SK-N-SH (cell line): ENCODE data around the gene UGP2. TPM values are rescaled to one million over a fixed set of nuclear protein-coding genes. Genes with fewer than 3 reads are reported as not detected.
"Not testable (repeated sequence)": the region's sequence is repeated elsewhere in the genome, so short reads cannot be mapped to it uniquely, and the experiment has no call there.

Source experiments
- CTCF ChIA-PET: fragments of 300-600, 350-600 bp; formaldehyde crosslinking; extraction: SDS; loops from one replicate; lab custom pipeline; 2021; lab: Yijun Ruan, JAX
- POLR2A ChIA-PET: fragments of 350-600 bp; sonication (Branson Sonifier 250); formaldehyde crosslinking; extraction: SDS; loops from one replicate; lab custom pipeline; 2020; ENCODE audit warnings: antibody characterized with exemption, inconsistent platforms; lab: Yijun Ruan, JAX
- DNase-seq: peaks from one replicate; pipeline ENCODE4 v3.0.0; 2012
- H2AFZ ChIP-seq: fragments of 200-600 bp; sonication (generic); 2 replicates; pipeline ENCODE4 v1.8.1; 2016; ENCODE audit warnings: antibody characterized with exemption, mild to moderate bottlenecking, low read depth
- H3F3A ChIP-seq: fragments of 200-600 bp; sonication (generic); replicated peaks from 2 replicates; pipeline ENCODE3; 2016; ENCODE audit warnings: antibody characterized with exemption, mild to moderate bottlenecking; ENCODE audit not compliant: insufficient read depth
- H3K27ac ChIP-seq, 2 experiments: fragments of 200-500 bp in 1 of 2; fragments of 200-600 bp in 1 of 2; sonication (Bioruptor generic) in 1 of 2; sonication (generic), shearing (Covaris generic) in 1 of 2; 2 replicates each; pipeline versions ENCODE4 v1.5.1 to v1.6.1; 2014 to 2016; ENCODE audit warnings: low read depth in 2 of 2, inconsistent platforms in 1 of 2, low read length in 1 of 2, mild to moderate bottlenecking in 1 of 2, mixed read lengths in 1 of 2
- H3K27me3 ChIP-seq: fragments of 200-600 bp; sonication (generic), shearing (Covaris generic); 2 replicates; pipeline ENCODE4 v1.6.1; 2016; ENCODE audit warnings: mixed run types; ENCODE audit not compliant: insufficient read depth
- H3K36me3 ChIP-seq, 2 experiments: fragments of 200-500 bp in 1 of 2; fragments of 200-600 bp in 1 of 2; sonication (Bioruptor generic) in 1 of 2; sonication (generic) in 1 of 2; replicated peaks in 1 of 2; 2 replicates each; pipeline versions ENCODE3 to v1.5.1; 2014 to 2016; ENCODE audit warnings: low read length in 1 of 2, mild to moderate bottlenecking in 1 of 2; ENCODE audit not compliant: insufficient read depth in 2 of 2, control insufficient read depth in 1 of 2
- H3K4me1 ChIP-seq, 2 experiments: fragments of 200-500 bp in 1 of 2; fragments of 200-600 bp in 1 of 2; sonication (Bioruptor generic) in 1 of 2; sonication (generic), shearing (Covaris generic) in 1 of 2; 2 replicates each; pipeline versions ENCODE4 v1.5.1 to v1.6.1; 2014 to 2016; ENCODE audit warnings: low read depth in 1 of 2, low read length in 1 of 2, mixed run types in 1 of 2; ENCODE audit not compliant: insufficient read depth in 2 of 2, control insufficient read depth in 1 of 2
- H3K4me2 ChIP-seq: fragments of 200-600 bp; sonication (generic), shearing (Covaris generic); 2 replicates; pipeline ENCODE4 v1.6.1; 2017; ENCODE audit warnings: mixed run types
- H3K4me3 ChIP-seq, 2 experiments: fragments of 200-500 bp in 1 of 2; fragments of 200-600 bp in 1 of 2; sonication (Bioruptor generic) in 1 of 2; sonication (generic), shearing (Covaris generic) in 1 of 2; 2 replicates each; pipeline versions ENCODE4 v1.5.1 to v1.8.1; 2014 to 2016; ENCODE audit warnings: low read depth in 2 of 2, inconsistent platforms in 1 of 2, low read length in 1 of 2, mild to moderate bottlenecking in 1 of 2, mixed read lengths in 1 of 2, moderate library complexity in 1 of 2
- H3K79me2 ChIP-seq: fragments of 200-600 bp; sonication (generic); 2 replicates; pipeline ENCODE4 v1.8.1; 2017; ENCODE audit warnings: mild to moderate bottlenecking; ENCODE audit not compliant: insufficient read depth
- H3K9ac ChIP-seq: fragments of 200-600 bp; sonication (generic); 2 replicates; pipeline ENCODE4 v1.6.1; 2017; ENCODE audit warnings: mixed run types
- H3K9me2 ChIP-seq: fragments of 200-600 bp; sonication (generic); 2 replicates; pipeline ENCODE4 v1.6.1; 2017; ENCODE audit warnings: mixed run types
- H3K9me3 ChIP-seq: fragments of 200-600 bp; sonication (generic); 2 replicates; pipeline ENCODE4 v1.6.1; 2017; ENCODE audit warnings: mixed run types, mild to moderate bottlenecking, moderate library complexity
- H4K20me1 ChIP-seq: fragments of 200-600 bp; sonication (generic); 2 replicates; pipeline ENCODE4 v1.6.1; 2017; ENCODE audit warnings: mild to moderate bottlenecking, mixed run types; ENCODE audit not compliant: insufficient read depth
- CTCF ChIP-seq: fragments of 200-600 bp; sonication (generic); IDR thresholded peaks from 2 replicates; pipeline ENCODE4 v1.6.1; 2017; ENCODE audit warnings: antibody characterized with exemption, mild to moderate bottlenecking, moderate library complexity
- ELF1 ChIP-seq: IDR thresholded peaks from 2 replicates; pipeline ENCODE4 v1.4.0; 2012
- EP300 ChIP-seq, 2 experiments: IDR thresholded peaks; 2 replicates each; pipeline versions ENCODE4 v1.4.0 to v1.6.1; 2012; ENCODE audit warnings: borderline replicate concordance in 1 of 2, low read depth in 1 of 2, low read length in 1 of 2
- FOSL2 ChIP-seq: IDR thresholded peaks from 2 replicates; pipeline ENCODE4 v1.4.0; 2012; ENCODE audit warnings: low read depth, mild to moderate bottlenecking, moderate library complexity, borderline replicate concordance
- FOXJ3 ChIP-seq: sonication (generic); formaldehyde crosslinking; IDR thresholded peaks from 2 replicates; pipeline ENCODE4 v1.5.1; 2020; ENCODE audit warnings: mild to moderate bottlenecking, missing genetic modification reagents
- GABPA ChIP-seq: IDR thresholded peaks from 2 replicates; pipeline ENCODE4 v1.4.0; 2012; ENCODE audit warnings: low read depth, mild to moderate bottlenecking
- GATA2 ChIP-seq: sonication (generic); formaldehyde crosslinking; IDR thresholded peaks from 2 replicates; pipeline ENCODE4 v1.5.0; 2020; ENCODE audit warnings: mild to moderate bottlenecking, missing genetic modification reagents
- MXI1 ChIP-seq: IDR thresholded peaks from 2 replicates; pipeline ENCODE4 v1.6.1; 2012; ENCODE audit warnings: mild to moderate bottlenecking, low read depth, low read length, improper control_type of control experiment
- NFIC ChIP-seq: IDR thresholded peaks from 2 replicates; pipeline ENCODE4 v1.4.0; 2012; ENCODE audit warnings: borderline replicate concordance
- POLR2AphosphoS5 ChIP-seq: IDR thresholded peaks from 2 replicates; pipeline ENCODE4 v1.6.1; 2012; ENCODE audit warnings: low read depth, low read length
- RFX5 ChIP-seq: IDR thresholded peaks from 2 replicates; pipeline ENCODE4 v1.6.1; 2012; ENCODE audit warnings: mild to moderate bottlenecking, improper control_type of control experiment, low read length
- RXRA ChIP-seq: IDR thresholded peaks from 2 replicates; pipeline ENCODE4 v1.4.0; 2012; ENCODE audit warnings: low read depth, mild to moderate bottlenecking, borderline replicate concordance
- SIN3A ChIP-seq: IDR thresholded peaks from 2 replicates; pipeline ENCODE4 v1.6.1; 2012; ENCODE audit warnings: low read depth, mild to moderate bottlenecking, low read length, moderate library complexity, borderline replicate concordance
- USF1 ChIP-seq: IDR thresholded peaks from 2 replicates; pipeline ENCODE4 v1.4.0; 2012; ENCODE audit warnings: low read depth, borderline replicate concordance
- USF2 ChIP-seq: fragments of 150-350 bp; IDR thresholded peaks from 2 replicates; pipeline ENCODE4 v1.6.1; 2017; ENCODE audit warnings: antibody characterized with exemption, low read length, low read depth, borderline replicate concordance
- WGBS: methylation state at CpG from one replicate; pipeline ENCODE4 v1.1.6; 2017; ENCODE audit warnings: low lambda C conversion rate; 5-methylcytosine and 5-hydroxymethylcytosine counted together
- polyA plus RNA-seq, 3 experiments: library from polyadenylated mRNA; depleted of rRNA; stranded (reverse); fragments of >200 nt; gene quantifications; 2 replicates each; pipeline ENCODE4 v1.2.3, GENCODE V29; 2012

UGP2 gene
- polyA plus RNA-seq, 1 of the 3 experiments (the other 2 are of a cell fraction) = 30.1 TPM

GRCh38 chr2:63811063-63811462, 30.6 kb upstream of the UGP2 start:
- Histone ChIP-seq H3K4me1 (no peaks in the 10 kb centered on the region), H3K27me3 (no peaks in the 10 kb centered on the region), H3K4me2 (no peak overlapping the region), H3K36me3 (no peaks in the 10 kb centered on the region), H3K4me3 (no peak overlapping the region), H3F3A (no peaks in the 10 kb centered on the region), H4K20me1 (no peaks in the 10 kb centered on the region), H3K9me2 (no peaks in the 10 kb centered on the region), H3K79me2 (no peaks in the 10 kb centered on the region)
- no peak for DNase-seq
- POLR2A ChIA-PET = no interaction called here
- TF ChIP-seq FOXJ3 = no peak
- no peak for TF ChIP-seq ELF1
- TF ChIP-seq GABPA = no peak
- no peak for TF ChIP-seq CTCF
- no peak for TF ChIP-seq FOSL2
- TF ChIP-seq SIN3A = no peak
- TF ChIP-seq, all 33 proteins: peak for 0
- Histone ChIP-seq H3K9ac (no peak overlapping the region), H3K27ac (no peak overlapping the region), H2AFZ (no peak overlapping the region), H3K9me3 (no peaks in the 10 kb centered on the region)
- 82% methylated on average over 3 of the region's 3 CpGs for WGBS
- CTCF ChIA-PET = no interaction called here

- H3K4me3 ChIP-seq, H3K9ac ChIP-seq, DNase-seq, H3K4me1 ChIP-seq, H3K9me3 ChIP-seq, H4K20me1 ChIP-seq, H2AFZ ChIP-seq, H3F3A ChIP-seq, H3K27me3 ChIP-seq, H3K36me3 ChIP-seq, CTCF ChIA-PET, H3K27ac ChIP-seq, H3K4me2 ChIP-seq, H3K79me2 ChIP-seq, H3K9me2 ChIP-seq, POLR2A ChIA-PET: not testable (repeated sequence)
- WGBS = 95% methylated on average over 7 of the region's 7 CpGs
These were observed 29.8 kb upstream of the UGP2 start for GRCh38 chr2:63811870-63812269.

GRCh38 chr2:63814114-63814513, 27.6 kb upstream of the UGP2 start:
- Histone ChIP-seq H3K4me2 (no peak overlapping the region), H3K27me3 (no peaks in the 10 kb centered on the region), H3K36me3 (no peaks in the 10 kb centered on the region), H4K20me1 (no peaks in the 10 kb centered on the region), H3K9me3 (no peaks in the 10 kb centered on the region), H3K9me2 (no peaks in the 10 kb centered on the region), H3K4me1 (no peaks in the 10 kb centered on the region; a peak in 1 of 4 replicates), H2AFZ (peak overlapping the region; percentile 69; the same call in 1 of the 2 replicates), H3K27ac (peak overlapping the region in 1 of 2 experiments; percentile 25; a peak in 1 of 4 replicates), H3K4me3 (no peak overlapping the region), H3K79me2 (no peaks in the 10 kb centered on the region), H3F3A (no peaks in the 10 kb centered on the region)
- DNase-seq = no peak
- ChIA-PET CTCF (no interaction called here), POLR2A (no interaction called here)
- 69% methylated on average over 1 of the region's 1 CpG for WGBS
- TF ChIP-seq USF1 (peak; percentile 69; the same call in 1 of the 2 replicates), FOSL2 (0 out of 2 replicates have a peak, but pooled peaks have one; percentile 14), USF2 (no peak), MXI1 (no peak), EP300 (IDR thresholded peaks at IDR 0.05; ENCODE audit: borderline replicate concordance in 1 of 2, low read depth in 1 of 2, low read length in 1 of 2) (no peak), NFIC (no peak), GATA2 (CRISPR knock-in tag) (no peak), RXRA (no peak), RFX5 (no peak), POLR2AphosphoS5 (no peak)
- TF ChIP-seq, all 33 proteins: peak for 2
- H3K9ac ChIP-seq = no peak overlapping the region
